ENCODE data around the gene STX16.

DNA sequence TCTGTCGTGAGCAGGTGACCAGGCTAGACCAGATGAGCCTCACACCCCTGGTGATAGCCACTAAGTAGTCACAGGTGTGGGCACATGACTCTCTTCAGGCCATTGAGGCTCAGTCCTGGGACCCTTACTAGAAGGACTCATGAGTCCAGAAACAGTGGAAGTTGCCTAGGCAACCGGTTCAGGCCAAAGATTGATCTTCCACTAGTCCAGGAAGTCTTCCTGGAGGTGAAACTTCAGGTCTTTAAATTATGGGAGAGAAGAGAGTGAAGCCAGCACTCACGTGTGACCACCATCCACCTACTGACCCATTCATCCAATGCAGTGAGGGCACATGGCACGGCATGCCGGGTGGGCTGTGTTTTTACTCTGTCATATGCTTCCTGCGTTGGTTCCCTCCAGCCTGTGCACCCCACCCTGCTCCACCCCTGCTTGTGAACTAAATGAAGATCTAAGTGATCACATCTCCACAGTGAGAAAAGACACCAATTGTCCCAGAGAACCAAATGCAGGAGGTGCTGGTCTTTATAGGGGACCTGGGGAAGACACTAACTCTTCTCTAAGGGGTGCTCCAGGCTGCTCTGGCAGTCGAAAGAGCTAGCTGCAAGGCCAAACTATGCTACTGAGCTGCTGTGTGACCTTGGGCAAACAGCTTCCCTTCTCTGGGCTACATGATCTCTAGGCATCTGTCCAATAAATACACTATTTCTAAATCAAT lies 12.5 kb upstream of the STX16 start:
- TF ChIP-seq, protein P1, sequence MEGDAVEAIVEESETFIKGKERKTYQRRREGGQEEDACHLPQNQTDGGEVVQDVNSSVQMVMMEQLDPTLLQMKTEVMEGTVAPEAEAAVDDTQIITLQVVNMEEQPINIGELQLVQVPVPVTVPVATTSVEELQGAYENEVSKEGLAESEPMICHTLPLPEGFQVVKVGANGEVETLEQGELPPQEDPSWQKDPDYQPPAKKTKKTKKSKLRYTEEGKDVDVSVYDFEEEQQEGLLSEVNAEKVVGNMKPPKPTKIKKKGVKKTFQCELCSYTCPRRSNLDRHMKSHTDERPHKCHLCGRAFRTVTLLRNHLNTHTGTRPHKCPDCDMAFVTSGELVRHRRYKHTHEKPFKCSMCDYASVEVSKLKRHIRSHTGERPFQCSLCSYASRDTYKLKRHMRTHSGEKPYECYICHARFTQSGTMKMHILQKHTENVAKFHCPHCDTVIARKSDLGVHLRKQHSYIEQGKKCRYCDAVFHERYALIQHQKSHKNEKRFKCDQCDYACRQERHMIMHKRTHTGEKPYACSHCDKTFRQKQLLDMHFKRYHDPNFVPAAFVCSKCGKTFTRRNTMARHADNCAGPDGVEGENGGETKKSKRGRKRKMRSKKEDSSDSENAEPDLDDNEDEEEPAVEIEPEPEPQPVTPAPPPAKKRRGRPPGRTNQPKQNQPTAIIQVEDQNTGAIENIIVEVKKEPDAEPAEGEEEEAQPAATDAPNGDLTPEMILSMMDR (IDR thresholded peaks at IDR 0.05): no peak
- TF ChIP-seq POLR2AphosphoS5 (IDR thresholded peaks at IDR 0.05; ENCODE audit: low read depth, low read length): no peak
- TF ChIP-seq, protein P2, sequence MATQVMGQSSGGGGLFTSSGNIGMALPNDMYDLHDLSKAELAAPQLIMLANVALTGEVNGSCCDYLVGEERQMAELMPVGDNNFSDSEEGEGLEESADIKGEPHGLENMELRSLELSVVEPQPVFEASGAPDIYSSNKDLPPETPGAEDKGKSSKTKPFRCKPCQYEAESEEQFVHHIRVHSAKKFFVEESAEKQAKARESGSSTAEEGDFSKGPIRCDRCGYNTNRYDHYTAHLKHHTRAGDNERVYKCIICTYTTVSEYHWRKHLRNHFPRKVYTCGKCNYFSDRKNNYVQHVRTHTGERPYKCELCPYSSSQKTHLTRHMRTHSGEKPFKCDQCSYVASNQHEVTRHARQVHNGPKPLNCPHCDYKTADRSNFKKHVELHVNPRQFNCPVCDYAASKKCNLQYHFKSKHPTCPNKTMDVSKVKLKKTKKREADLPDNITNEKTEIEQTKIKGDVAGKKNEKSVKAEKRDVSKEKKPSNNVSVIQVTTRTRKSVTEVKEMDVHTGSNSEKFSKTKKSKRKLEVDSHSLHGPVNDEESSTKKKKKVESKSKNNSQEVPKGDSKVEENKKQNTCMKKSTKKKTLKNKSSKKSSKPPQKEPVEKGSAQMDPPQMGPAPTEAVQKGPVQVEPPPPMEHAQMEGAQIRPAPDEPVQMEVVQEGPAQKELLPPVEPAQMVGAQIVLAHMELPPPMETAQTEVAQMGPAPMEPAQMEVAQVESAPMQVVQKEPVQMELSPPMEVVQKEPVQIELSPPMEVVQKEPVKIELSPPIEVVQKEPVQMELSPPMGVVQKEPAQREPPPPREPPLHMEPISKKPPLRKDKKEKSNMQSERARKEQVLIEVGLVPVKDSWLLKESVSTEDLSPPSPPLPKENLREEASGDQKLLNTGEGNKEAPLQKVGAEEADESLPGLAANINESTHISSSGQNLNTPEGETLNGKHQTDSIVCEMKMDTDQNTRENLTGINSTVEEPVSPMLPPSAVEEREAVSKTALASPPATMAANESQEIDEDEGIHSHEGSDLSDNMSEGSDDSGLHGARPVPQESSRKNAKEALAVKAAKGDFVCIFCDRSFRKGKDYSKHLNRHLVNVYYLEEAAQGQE (IDR thresholded peaks at IDR 0.05; ENCODE audit: insufficient read depth in 1 of 2, low read depth in 2 of 2, low read length in 1 of 2): no peak
